K562 (cell line): ENCODE results near the gene GAPT. TPM values are rescaled to one million over a fixed set of nuclear protein-coding genes. Genes with fewer than 3 reads are reported as not detected.
A peak's percentile ranks its signal among the peaks of the same experiment; 100 is the strongest.

Experiments
- ATAC-seq: fragments of 200-7000 bp; cut with Tn5 transposase; 3 replicates; pipeline ENCODE4 v1.9.1; 2020; ENCODE audit warnings: moderate library complexity
- BruUV-seq: library from RNA; stranded (reverse); fragments of 400-500 nt; replicated peaks from 2 replicates; lab custom pipeline; 2021; lab: Mats Ljungman, UMichigan
- CTCF ChIA-PET: fragments of 300-600 bp; formaldehyde crosslinking; extraction: SDS; loops from one replicate; lab custom pipeline; 2021; ENCODE audit warnings: low intra/inter-chr PET ratio; lab: Yijun Ruan, JAX
- POLR2A ChIA-PET: fragments of 300-600, 350-650 bp; sonication (Branson Sonifier 250); formaldehyde crosslinking; extraction: SDS; loops from one replicate; lab custom pipeline; 2021; ENCODE audit warnings: antibody characterized with exemption, inconsistent platforms; lab: Yijun Ruan, JAX
- DNase-seq, 4 experiments: peaks; one replicate each; pipeline versions ENCODE4 v3.0.0 to v3.0.0-alpha.2; 2011 to 2018; ENCODE audit warnings: low spot score in 3 of 4, mixed read lengths in 3 of 4; ENCODE audit errors: extremely low read depth in 1 of 4
- FAIRE-seq: peaks from 2 replicates; lab custom pipeline; 2011; peaks lifted over from hg19 to GRCh38; lab: Jason Lieb, UNC
- H2AFZ ChIP-seq: 2 replicates; pipeline ENCODE4 v1.6.0; 2011; ENCODE audit warnings: low read depth, low read length, control low read depth, inconsistent platforms
- H3K27ac ChIP-seq: fragments of 200-600 bp; 3 replicates; pipeline ENCODE4 v1.8.0; 2011; ENCODE audit warnings: low read depth, mild to moderate bottlenecking, control low read depth, inconsistent platforms, low read length, moderate library complexity, mixed read lengths; ENCODE audit errors: extremely low read depth
- H3K27me3 ChIP-seq, 2 experiments: fragments of 300-600 bp in 1 of 2; 2 replicates in 1 of 2; 3 replicates in 1 of 2; pipeline versions ENCODE4 v1.6.0 to v1.8.0; 2011; ENCODE audit warnings: inconsistent platforms in 2 of 2, low read length in 2 of 2, mild to moderate bottlenecking in 1 of 2, mixed read lengths in 1 of 2, moderate library complexity in 1 of 2; ENCODE audit not compliant: control insufficient read depth in 2 of 2, insufficient read depth in 2 of 2
- H3K36me3 ChIP-seq: fragments of 300-600 bp; 3 replicates; pipeline ENCODE4 v1.8.0; 2011; ENCODE audit warnings: mild to moderate bottlenecking, low read length, inconsistent platforms; ENCODE audit not compliant: control insufficient read depth, insufficient read depth
- H3K4me1 ChIP-seq, 2 experiments: fragments of 200-600 bp in 1 of 2; replicated peaks in 1 of 2; 2 replicates in 1 of 2; 3 replicates in 1 of 2; pipeline versions ENCODE4 v1.5.1 to v1.8.0; 2011; ENCODE audit warnings: inconsistent platforms in 2 of 2, low read length in 2 of 2, mild to moderate bottlenecking in 1 of 2, mixed read lengths in 1 of 2, moderate library complexity in 1 of 2; ENCODE audit not compliant: control insufficient read depth in 2 of 2, insufficient read depth in 2 of 2
- H3K4me2 ChIP-seq: 2 replicates; pipeline ENCODE4 v1.6.1; 2011; ENCODE audit warnings: low read length, control low read depth, inconsistent platforms, mixed read lengths; ENCODE audit not compliant: insufficient read depth
- H3K4me3 ChIP-seq: fragments of 200-600 bp; sonication (generic), shearing (Covaris generic); 2 replicates; pipeline ENCODE4 v1.5.1; 2016; ENCODE audit warnings: control low read depth, inconsistent platforms
- H3K79me2 ChIP-seq: fragments of 200-600 bp; 3 replicates; pipeline ENCODE4 v1.8.0; 2011; ENCODE audit warnings: low read length, inconsistent platforms; ENCODE audit not compliant: control insufficient read depth, insufficient read depth
- H3K9ac ChIP-seq, 2 experiments: 2 replicates each; pipeline versions ENCODE4 v1.6.0 to v1.6.1; 2011; ENCODE audit warnings: low read depth in 2 of 2, low read length in 2 of 2, control low read depth in 1 of 2, inconsistent platforms in 1 of 2, mild to moderate bottlenecking in 1 of 2, mixed read lengths in 1 of 2; ENCODE audit not compliant: insufficient read depth in 1 of 2
- H3K9me1 ChIP-seq: one replicate; pipeline ENCODE4 v1.6.0; 2011; ENCODE audit warnings: inconsistent platforms, mild to moderate bottlenecking, low read length, moderate library complexity; ENCODE audit not compliant: control insufficient read depth, insufficient read depth
- H3K9me3 ChIP-seq: replicated peaks from 2 replicates; pipeline ENCODE4 v1.5.1; 2011; ENCODE audit warnings: low read depth, low read length, inconsistent platforms; ENCODE audit not compliant: control insufficient read depth, insufficient read depth
- H4K20me1 ChIP-seq: replicated peaks from 2 replicates; pipeline ENCODE4 v1.6.1; 2011; ENCODE audit warnings: low read length, inconsistent platforms, mixed read lengths; ENCODE audit not compliant: control insufficient read depth, insufficient read depth
- HSF4 ChIP-seq: fragments of 250-450 bp; sonication (Bioruptor Pico); IDR thresholded peaks from 2 replicates; pipeline ENCODE4 v2.1.2; 2022; ENCODE audit warnings: mild to moderate bottlenecking, moderate library complexity, borderline replicate concordance
- MAZ ChIP-seq, 2 experiments: fragments of 450-650 bp in 1 of 2; sonication (generic) in 1 of 2; formaldehyde crosslinking; IDR thresholded peaks in 1 of 2; conservative IDR thresholded peaks in 1 of 2; 2 replicates each; pipeline versions ENCODE4 v1.4.0 to v1.5.0; 2020; ENCODE audit warnings: mild to moderate bottlenecking in 1 of 2, missing genetic modification reagents in 1 of 2
- NR2C1 ChIP-seq, 2 experiments: fragments of 450-650 bp; IDR thresholded peaks; 2 replicates each; pipeline ENCODE4 v1.6.1; 2017; ENCODE audit warnings: mild to moderate bottlenecking in 2 of 2, antibody characterized with exemption in 1 of 2, inconsistent platforms in 1 of 2, missing compliant biosample characterization in 1 of 2, missing genetic modification characterization in 1 of 2
- SMC3 ChIP-seq: conservative IDR thresholded peaks from 2 replicates; pipeline ENCODE4 v1.6.1; 2011; ENCODE audit warnings: low read depth, low read length, improper control_type of control experiment; ENCODE audit not compliant: insufficient read depth
- ZNF586 ChIP-seq: fragments of 450-650 bp; formaldehyde crosslinking; conservative IDR thresholded peaks from 2 replicates; pipeline ENCODE4 v1.4.0; 2020; ENCODE audit warnings: mild to moderate bottlenecking, moderate library complexity
- whole genome bisulfite sequencing: fragments of 100-300 bp; shearing (Covaris generic); methylation state at CpG from one replicate; pipeline ENCODE4 v1.1.6; 2016; ENCODE audit warnings: low coverage, mixed read lengths; ENCODE audit not compliant: insufficient coverage; ENCODE audit errors: missing lambda C conversion rate; 5-methylcytosine and 5-hydroxymethylcytosine counted together
- in situ Hi-C: fragments of 300-500 bp; cut with MboI; formaldehyde crosslinking; loops from 4 replicates; pipeline ENCODE4 v1.15.0; 2018; ENCODE audit warnings: inconsistent platforms, mixed read lengths
- intact Hi-C: fragments of 100-400 bp; cut with micrococcal nuclease; formaldehyde crosslinking; loops from 2 replicates; pipeline ENCODE4 v1.14.2; 2022
- polyA plus RNA-seq, 8 experiments: library from polyadenylated mRNA; depleted of rRNA in 4 of 8; stranded (reverse) in 5 of 8; unstranded in 3 of 8; fragments of >200 nt; fragmentation: Nextera tagmentation in 2 of 8; fragmentation: Illumina TruSeq in 1 of 8; extraction: Ambion mirVana in 2 of 8; extraction: Trizol in 1 of 8; gene quantifications; 2 replicates each; pipeline versions ENCODE4 v1.2.1 to v1.2.3, GENCODE V29; 2011 to 2014; ENCODE audit warnings: inconsistent platforms in 1 of 8, missing spikeins in 1 of 8
- total RNA-seq, 7 experiments: library from RNA; depleted of rRNA in 6 of 7; stranded (reverse); fragments of >200 nt in 6 of 7; fragmentation: Illumina TruSeq in 2 of 7; extraction: Trizol in 2 of 7; gene quantifications; 2 replicates each; pipeline versions ENCODE4 v1.2.1 to v1.2.3, GENCODE V29; 2011 to 2021; ENCODE audit warnings: low replicate concordance in 1 of 7
- TF ChIP-seq, protein P1 (sequence below), 2 experiments: fragments of 450-650 bp; formaldehyde crosslinking in 1 of 2; IDR thresholded peaks; 2 replicates each; pipeline versions ENCODE4 v1.4.0 to v1.6.1; 2014 to 2020; ENCODE audit warnings: mild to moderate bottlenecking in 2 of 2, borderline replicate concordance in 1 of 2, low read depth in 1 of 2
- TF ChIP-seq, protein P2 (sequence below): sonication (generic); formaldehyde crosslinking; IDR thresholded peaks from 2 replicates; pipeline ENCODE4 v1.8.1; 2022; ENCODE audit warnings: missing genetic modification reagents
- TF ChIP-seq, protein P3 (sequence below), 3 experiments: IDR thresholded peaks in 2 of 3; conservative IDR thresholded peaks in 1 of 3; 2 replicates each; pipeline ENCODE4 v1.5.1; 2011 to 2012; ENCODE audit warnings: low read length in 3 of 3, mild to moderate bottlenecking in 3 of 3, control low read depth in 2 of 3, improper control_type of control experiment in 1 of 3, inconsistent platforms in 1 of 3, low read depth in 1 of 3, mixed read lengths in 1 of 3, moderate library complexity in 1 of 3; ENCODE audit not compliant: insufficient read depth in 2 of 3

The GAPT gene
- total and polyA plus RNA-seq, 9 of the 15 experiments (the other 6 are each of a cell fraction or from before 2014, with no cell fraction given) = not detected

DNA sequence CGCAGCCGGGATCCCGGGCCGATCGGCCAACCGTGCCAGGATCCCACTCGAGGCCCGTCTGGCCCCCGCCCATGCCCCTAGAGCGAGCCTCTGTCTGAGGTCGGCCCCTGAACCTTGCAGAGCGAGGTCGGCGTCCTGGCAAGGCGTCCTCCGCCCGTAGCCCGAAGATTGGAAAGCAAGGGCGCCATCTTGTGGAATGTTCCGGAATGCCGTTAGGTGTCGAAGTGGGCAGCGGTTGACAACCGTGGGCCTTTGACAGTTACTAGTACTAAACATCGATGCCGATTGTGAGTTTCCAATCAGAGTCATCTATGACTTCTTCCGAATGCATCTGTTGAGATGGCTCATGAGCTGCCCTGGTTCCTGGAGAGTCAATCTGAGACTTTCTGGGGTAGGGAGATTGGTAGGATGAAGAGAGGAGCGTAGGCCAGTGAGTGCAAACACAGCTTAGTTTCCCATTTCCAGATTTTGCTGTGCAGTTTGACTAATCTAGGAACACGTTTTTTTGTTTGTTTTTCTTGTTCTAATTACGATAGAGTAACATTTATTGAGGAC, 30.4 kb upstream of the GAPT start:
- ChIA-PET POLR2A (no interaction called here), CTCF (interaction anchor here (0.7 to 4.7 kb wide), 4 partner anchors 681 to 1163 kb away, joined by 3 to 49 read pairs (median 4); no protein-coding TSS in a partner anchor)
- Histone ChIP-seq H3K9me1 (no peaks in the 10 kb centered on the region), H3K4me3 (no peak overlapping the region), H3K36me3 (no peaks in the 10 kb centered on the region), H3K9me3 (no peaks in the 10 kb centered on the region), H3K4me2 (no peak overlapping the region), H3K79me2 (no peaks in the 10 kb centered on the region), H2AFZ (no peak overlapping the region), H3K27me3 (no peaks in the 10 kb centered on the region), H4K20me1 (no peaks in the 10 kb centered on the region), H3K4me1 (peaks cover 0 to 12% of the 10 kb centered on the region in 2 experiments; a peak in 1 of 5 replicates), H3K9ac (no peak overlapping the region), H3K27ac (no peak overlapping the region)
- in situ Hi-C loops = loop anchor here (10.0 to 25.0 kb wide), 3 partner anchors 674 to 1166 kb away; partner anchors contain the start of gene ACTBL2
- ATAC-seq (peak; percentile 82), DNase-seq (peak; percentile 19 to 33 (median 23)), FAIRE-seq (peak; percentile 37)
- 31% methylated on average over 21 of the region's 30 CpGs for whole genome bisulfite sequencing
- intact Hi-C loops = no loop called here
- no TSS peak for BruUV-seq
- no peak for TF ChIP-seq ZNF586 (CRISPR knock-in tag)
- TF ChIP-seq HSF4 = no peak
- TF ChIP-seq, protein P1, sequence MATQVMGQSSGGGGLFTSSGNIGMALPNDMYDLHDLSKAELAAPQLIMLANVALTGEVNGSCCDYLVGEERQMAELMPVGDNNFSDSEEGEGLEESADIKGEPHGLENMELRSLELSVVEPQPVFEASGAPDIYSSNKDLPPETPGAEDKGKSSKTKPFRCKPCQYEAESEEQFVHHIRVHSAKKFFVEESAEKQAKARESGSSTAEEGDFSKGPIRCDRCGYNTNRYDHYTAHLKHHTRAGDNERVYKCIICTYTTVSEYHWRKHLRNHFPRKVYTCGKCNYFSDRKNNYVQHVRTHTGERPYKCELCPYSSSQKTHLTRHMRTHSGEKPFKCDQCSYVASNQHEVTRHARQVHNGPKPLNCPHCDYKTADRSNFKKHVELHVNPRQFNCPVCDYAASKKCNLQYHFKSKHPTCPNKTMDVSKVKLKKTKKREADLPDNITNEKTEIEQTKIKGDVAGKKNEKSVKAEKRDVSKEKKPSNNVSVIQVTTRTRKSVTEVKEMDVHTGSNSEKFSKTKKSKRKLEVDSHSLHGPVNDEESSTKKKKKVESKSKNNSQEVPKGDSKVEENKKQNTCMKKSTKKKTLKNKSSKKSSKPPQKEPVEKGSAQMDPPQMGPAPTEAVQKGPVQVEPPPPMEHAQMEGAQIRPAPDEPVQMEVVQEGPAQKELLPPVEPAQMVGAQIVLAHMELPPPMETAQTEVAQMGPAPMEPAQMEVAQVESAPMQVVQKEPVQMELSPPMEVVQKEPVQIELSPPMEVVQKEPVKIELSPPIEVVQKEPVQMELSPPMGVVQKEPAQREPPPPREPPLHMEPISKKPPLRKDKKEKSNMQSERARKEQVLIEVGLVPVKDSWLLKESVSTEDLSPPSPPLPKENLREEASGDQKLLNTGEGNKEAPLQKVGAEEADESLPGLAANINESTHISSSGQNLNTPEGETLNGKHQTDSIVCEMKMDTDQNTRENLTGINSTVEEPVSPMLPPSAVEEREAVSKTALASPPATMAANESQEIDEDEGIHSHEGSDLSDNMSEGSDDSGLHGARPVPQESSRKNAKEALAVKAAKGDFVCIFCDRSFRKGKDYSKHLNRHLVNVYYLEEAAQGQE (IDR thresholded peaks at IDR 0.05; ENCODE audit: borderline replicate concordance) = peak; percentile 55; the same call in 1 of the 2 replicates
- TF ChIP-seq, protein P1 (CRISPR knock-in tag; IDR thresholded peaks at IDR 0.05; ENCODE audit: low read depth) = no peak
- peak; percentile 57 for TF ChIP-seq SMC3
- TF ChIP-seq, protein P2, sequence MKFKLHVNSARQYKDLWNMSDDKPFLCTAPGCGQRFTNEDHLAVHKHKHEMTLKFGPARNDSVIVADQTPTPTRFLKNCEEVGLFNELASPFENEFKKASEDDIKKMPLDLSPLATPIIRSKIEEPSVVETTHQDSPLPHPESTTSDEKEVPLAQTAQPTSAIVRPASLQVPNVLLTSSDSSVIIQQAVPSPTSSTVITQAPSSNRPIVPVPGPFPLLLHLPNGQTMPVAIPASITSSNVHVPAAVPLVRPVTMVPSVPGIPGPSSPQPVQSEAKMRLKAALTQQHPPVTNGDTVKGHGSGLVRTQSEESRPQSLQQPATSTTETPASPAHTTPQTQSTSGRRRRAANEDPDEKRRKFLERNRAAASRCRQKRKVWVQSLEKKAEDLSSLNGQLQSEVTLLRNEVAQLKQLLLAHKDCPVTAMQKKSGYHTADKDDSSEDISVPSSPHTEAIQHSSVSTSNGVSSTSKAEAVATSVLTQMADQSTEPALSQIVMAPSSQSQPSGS = no peak
- no peak for TF ChIP-seq NR2C1 (IDR thresholded peaks at IDR 0.05)
- TF ChIP-seq NR2C1 (tag; IDR thresholded peaks at IDR 0.05) = no peak
- TF ChIP-seq MAZ (CRISPR knock-in tag; conservative IDR thresholded peaks at IDR 0.05 in 1 of 2, IDR thresholded peaks at IDR 0.05 in 1 of 2) = 0 out of 4 replicates have a peak, but pooled peaks of 1 of the 2 experiments have one; percentile 17
- TF ChIP-seq, protein P3, sequence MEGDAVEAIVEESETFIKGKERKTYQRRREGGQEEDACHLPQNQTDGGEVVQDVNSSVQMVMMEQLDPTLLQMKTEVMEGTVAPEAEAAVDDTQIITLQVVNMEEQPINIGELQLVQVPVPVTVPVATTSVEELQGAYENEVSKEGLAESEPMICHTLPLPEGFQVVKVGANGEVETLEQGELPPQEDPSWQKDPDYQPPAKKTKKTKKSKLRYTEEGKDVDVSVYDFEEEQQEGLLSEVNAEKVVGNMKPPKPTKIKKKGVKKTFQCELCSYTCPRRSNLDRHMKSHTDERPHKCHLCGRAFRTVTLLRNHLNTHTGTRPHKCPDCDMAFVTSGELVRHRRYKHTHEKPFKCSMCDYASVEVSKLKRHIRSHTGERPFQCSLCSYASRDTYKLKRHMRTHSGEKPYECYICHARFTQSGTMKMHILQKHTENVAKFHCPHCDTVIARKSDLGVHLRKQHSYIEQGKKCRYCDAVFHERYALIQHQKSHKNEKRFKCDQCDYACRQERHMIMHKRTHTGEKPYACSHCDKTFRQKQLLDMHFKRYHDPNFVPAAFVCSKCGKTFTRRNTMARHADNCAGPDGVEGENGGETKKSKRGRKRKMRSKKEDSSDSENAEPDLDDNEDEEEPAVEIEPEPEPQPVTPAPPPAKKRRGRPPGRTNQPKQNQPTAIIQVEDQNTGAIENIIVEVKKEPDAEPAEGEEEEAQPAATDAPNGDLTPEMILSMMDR (IDR thresholded peaks at IDR 0.05 in 2 of 3, conservative IDR thresholded peaks at IDR 0.05 in 1 of 3; ENCODE audit: insufficient read depth in 2 of 3, low read depth in 1 of 3, low read length in 3 of 3) = peak; percentile 56 to 62 (median 60)
